ENCODE measurements around the gene P3H4. TPM values are rescaled to one million over a fixed set of nuclear protein-coding genes. Genes with fewer than 3 reads are reported as not detected.

P3H4 gene
- total and polyA plus RNA-seq, 2 donors (not counting 3 experiments of a cell fraction or from before 2014, with no cell fraction given): 39.2 to 58.3 TPM

GRCh38 chr17:41772586-41773189, 39.1 kb downstream of the P3H4 start:
- no peak overlapping the region for H3K4me2 ChIP-seq (ENCODE audit: insufficient read depth, low read length)
- CTCF ChIA-PET: interaction anchor here (0.9 to 7.7 kb wide), 6 partner anchors 13 to 92 kb away, joined by 3 to 169 read pairs (median 4); partner anchors contain the start of genes JUP and KLHL11
- dilution Hi-C loops (cut with MboI; ENCODE audit: extremely low pct_ligation_motif_present, low sequenced_read_pairs): no loop called here
- H2AFZ ChIP-seq (ENCODE audit: low read depth, low read length): no peak overlapping the region
- peak overlapping the region; percentile 81 for H3K27ac ChIP-seq (ENCODE audit: insufficient read depth, low read depth, low read length)
- H3K9me1 ChIP-seq (replicated peaks; ENCODE audit: control insufficient read depth, extremely low read depth, insufficient read depth, low read length): no peaks in the 10 kb centered on the region
- no peak overlapping the region for H3K4me3 ChIP-seq (replicated peaks in 1 of 3; ENCODE audit: insufficient read depth in 1 of 3, low read depth in 1 of 3, low read length in 3 of 3)
- H4K20me1 ChIP-seq (replicated peaks; ENCODE audit: control insufficient read depth, extremely low read depth, insufficient read depth, low read length): no peaks in the 10 kb centered on the region
- no peaks in the 10 kb centered on the region for H3K9me3 ChIP-seq (replicated peaks; ENCODE audit: control insufficient read depth, insufficient read depth, low read length)
- H3K9ac ChIP-seq (replicated peaks; ENCODE audit: extremely low read depth, insufficient read depth, low read length): peak overlapping the region; percentile 25
- POLR2A ChIA-PET: interaction anchor here (0.9 to 3.4 kb wide), 2 partner anchors 13 to 22 kb away, joined by 3 to 31 read pairs; partner anchors contain the start of gene JUP
- BruUV-seq (replicated peaks): TSS peak; percentile 6
- H3K79me2 ChIP-seq (ENCODE audit: control insufficient read depth, insufficient read depth, low read length): no peaks in the 10 kb centered on the region
- no peaks in the 10 kb centered on the region for H3K27me3 ChIP-seq (ENCODE audit: control insufficient read depth in 2 of 2, insufficient read depth in 2 of 2, low read length in 2 of 2)
- DNase-seq (ENCODE audit: low read depth, low spot score) (no peak), FAIRE-seq (no peak)
- peaks cover 41% of the 10 kb centered on the region for H3K4me1 ChIP-seq (ENCODE audit: control insufficient read depth, extremely low read depth, insufficient read depth, low read length)
- TF ChIP-seq FOS (IDR thresholded peaks at IDR 0.05; ENCODE audit: borderline replicate concordance, insufficient read depth, low read length): no peak
- TF ChIP-seq MYC (IDR thresholded peaks at IDR 0.05; ENCODE audit: low read depth, low read length): no peak
- no peak for TF ChIP-seq MAX (IDR thresholded peaks at IDR 0.05; ENCODE audit: insufficient read depth, insufficient read length)
- TF ChIP-seq EZH2 (IDR thresholded peaks at IDR 0.05; ENCODE audit: borderline replicate concordance, low read depth, low read length, severe bottlenecking): no peak
- no peak for TF ChIP-seq CTCF (IDR thresholded peaks at IDR 0.05; ENCODE audit: extremely low read depth in 1 of 2, insufficient read depth in 1 of 2, low read depth in 1 of 2, low read length in 2 of 2)
- no peak for TF ChIP-seq POLR2AphosphoS5 (IDR thresholded peaks at IDR 0.05; ENCODE audit: insufficient read depth, low read depth, low read length)
- no peak for TF ChIP-seq JUN (IDR thresholded peaks at IDR 0.05; ENCODE audit: borderline replicate concordance, insufficient read depth, insufficient read length, low read depth)
- intact Hi-C loops (cut with micrococcal nuclease): loop anchor here (1.0 to 2.0 kb wide), 3 partner anchors 14 to 34 kb away; partner anchors contain the start of gene JUP
- H3K36me3 ChIP-seq (ENCODE audit: control insufficient read depth in 2 of 2, extremely low read depth in 1 of 2, insufficient read depth in 2 of 2, low read length in 2 of 2): peaks cover 8 to 48% of the 10 kb centered on the region in 2 experiments

All from endothelial cell of umbilical vein (primary cell).